Placental epithelial cell (primary cell): ENCODE data around the gene CCT6B. TPM values are rescaled to one million over a fixed set of nuclear protein-coding genes. Genes with fewer than 3 reads are reported as not detected.

Source experiments
- total RNA-seq: library from RNA; depleted of rRNA; stranded (reverse); fragments of >200 nt; gene quantifications from 2 replicates; pipeline ENCODE4 v1.2.3, GENCODE V29; 2012

Gene CCT6B, protein sequence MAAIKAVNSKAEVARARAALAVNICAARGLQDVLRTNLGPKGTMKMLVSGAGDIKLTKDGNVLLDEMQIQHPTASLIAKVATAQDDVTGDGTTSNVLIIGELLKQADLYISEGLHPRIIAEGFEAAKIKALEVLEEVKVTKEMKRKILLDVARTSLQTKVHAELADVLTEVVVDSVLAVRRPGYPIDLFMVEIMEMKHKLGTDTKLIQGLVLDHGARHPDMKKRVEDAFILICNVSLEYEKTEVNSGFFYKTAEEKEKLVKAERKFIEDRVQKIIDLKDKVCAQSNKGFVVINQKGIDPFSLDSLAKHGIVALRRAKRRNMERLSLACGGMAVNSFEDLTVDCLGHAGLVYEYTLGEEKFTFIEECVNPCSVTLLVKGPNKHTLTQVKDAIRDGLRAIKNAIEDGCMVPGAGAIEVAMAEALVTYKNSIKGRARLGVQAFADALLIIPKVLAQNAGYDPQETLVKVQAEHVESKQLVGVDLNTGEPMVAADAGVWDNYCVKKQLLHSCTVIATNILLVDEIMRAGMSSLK
- 1.5 and 3.1 TPM in 2 replicates for total RNA-seq

DNA sequence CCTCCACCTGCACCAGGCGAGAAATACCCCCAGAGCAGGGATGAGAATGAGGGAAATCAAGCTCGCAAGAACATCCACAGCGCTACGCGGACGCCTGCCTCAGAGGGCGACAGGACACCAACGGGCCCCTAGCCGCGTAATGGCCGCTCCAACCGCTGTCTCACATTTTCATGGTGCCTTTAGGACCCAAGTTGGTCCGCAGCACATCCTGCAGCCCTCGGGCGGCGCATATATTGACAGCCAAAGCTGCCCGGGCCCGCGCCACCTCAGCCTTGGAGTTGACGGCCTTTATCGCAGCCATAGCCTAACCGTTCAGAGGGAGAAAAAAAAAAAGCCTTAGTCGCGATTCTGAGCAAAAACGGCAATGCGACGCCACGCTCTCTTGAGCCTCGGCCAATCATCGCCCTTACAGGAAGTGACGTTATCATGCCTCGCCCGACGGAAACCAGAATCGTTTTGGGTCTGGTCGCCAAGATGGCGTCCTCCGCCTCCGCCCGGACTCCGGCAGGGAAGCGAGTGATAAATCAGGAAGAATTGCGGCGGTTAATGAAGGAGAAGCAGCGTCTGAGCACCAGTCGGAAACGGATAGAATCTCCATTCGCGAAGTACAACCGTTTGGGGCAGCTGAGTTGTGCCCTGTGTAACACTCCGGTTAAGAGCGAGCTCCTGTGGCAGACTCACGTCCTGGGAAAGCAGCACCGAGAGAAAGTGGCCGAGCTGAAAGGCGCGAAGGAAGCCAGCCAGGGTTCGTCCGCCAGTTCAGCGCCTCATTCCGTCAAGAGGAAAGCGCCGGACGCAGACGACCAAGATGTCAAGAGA is at the start of gene CCT6B, which contains the start of gene ZNF830:
CCT6B (minus strand) TSS at position 368 of the 819 bp plus-strand sequence; CDS start at position 301, 67 bp downstream.
ZNF830 (plus strand) TSS at position 448 of the 819 bp plus-strand sequence; CDS start at position 475, 27 bp downstream.

DNA sequence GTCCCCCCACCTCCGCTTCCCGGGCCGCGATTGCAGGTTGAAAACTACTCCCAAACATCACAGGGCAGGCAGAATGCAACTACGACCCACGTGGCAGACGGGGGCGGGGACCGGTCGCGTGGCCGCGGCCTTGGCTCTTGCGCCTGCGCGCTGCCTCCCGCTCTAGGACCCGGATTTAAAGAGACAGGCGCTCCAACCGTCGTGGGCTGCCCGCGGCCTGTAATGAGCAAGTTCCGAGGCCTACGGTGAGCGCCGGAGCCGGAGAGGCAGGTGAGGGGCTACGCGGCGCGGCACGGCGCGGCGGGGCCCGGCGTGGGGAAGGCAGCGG is 19.1 kb upstream of the CCT6B start, which contains the start of gene LIG3:
LIG3 (plus strand) TSS at position 160 of the 328 bp plus-strand sequence. CDS start 2,494 bp downstream, outside the sequence.

Other genes with a start within 250 kb of the CCT6B start
- gene ZNF830, start 80 bp upstream of the CCT6B start, total RNA-seq: 7.0 and 18.1 TPM in 2 replicates
- gene LIG3, start 19.1 kb upstream of the CCT6B start, total RNA-seq: 34.1 and 52.2 TPM in 2 replicates
- 10.6 and 12.2 TPM in 2 replicates for gene RFFL, start 102.2 kb upstream of the CCT6B start, total RNA-seq
- 6.7 and 12.8 TPM in 2 replicates for gene RAD51D, start 158.4 kb upstream of the CCT6B start, total RNA-seq
- gene FNDC8, start 160.2 kb upstream of the CCT6B start, total RNA-seq: not detected in 2 replicates
- 9.8 and 14.6 TPM in 2 replicates for gene NLE1, start 180.8 kb upstream of the CCT6B start, total RNA-seq
- gene UNC45B, start 186.4 kb upstream of the CCT6B start, total RNA-seq: not detected in 2 replicates
- gene SLC35G3, start 232.9 kb upstream of the CCT6B start, total RNA-seq: not detected in 2 replicates